ENCODE measurements around the gene NRL. TPM values are rescaled to one million over a fixed set of nuclear protein-coding genes. Genes with fewer than 3 reads are reported as not detected.
A peak's percentile ranks its signal among the peaks of the same experiment; 100 is the strongest.

NRL gene
- total and polyA plus RNA-seq, 10 of the 15 experiments (the other 5 are each of a cell fraction or from before 2014, with no cell fraction given): 0.11 to 4.4 (median 2.2) TPM

DNA sequence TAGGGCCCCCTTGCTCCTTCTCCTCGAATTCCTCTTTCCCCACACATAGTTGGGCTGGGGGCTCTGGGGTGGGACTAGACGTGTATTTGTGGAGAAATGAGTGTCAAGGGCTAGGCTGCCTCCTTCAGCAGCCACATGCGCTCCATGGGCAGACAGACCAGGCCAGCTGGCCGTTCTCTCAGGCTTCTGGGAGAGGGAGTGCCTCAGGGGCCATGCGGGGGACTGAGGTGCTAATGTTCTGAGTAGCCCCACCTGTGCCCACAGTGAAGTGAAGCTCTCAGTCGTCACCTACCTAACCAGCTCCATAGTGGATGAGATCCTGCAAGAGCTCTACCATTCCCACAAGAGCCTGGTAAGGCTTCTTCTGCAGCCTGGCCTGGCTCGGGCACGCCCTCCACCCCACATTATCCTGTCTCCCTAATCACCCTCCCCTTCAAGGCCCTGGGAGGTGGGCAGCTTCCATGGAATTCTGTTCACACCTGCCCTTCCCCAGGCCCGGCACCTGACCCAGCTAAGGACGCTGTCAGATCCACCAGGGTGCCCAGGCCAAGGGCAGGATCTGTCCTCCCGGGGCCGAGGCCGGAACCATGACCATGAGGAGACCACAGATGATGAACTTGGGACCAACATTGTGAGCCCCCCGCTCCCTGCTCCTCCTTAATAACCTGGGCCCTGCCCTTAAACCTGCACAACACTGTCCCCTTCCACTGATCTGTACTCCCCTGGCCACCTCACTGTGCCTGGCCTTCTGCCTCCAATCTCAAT is 52.4 kb downstream of the NRL start:
- ChIA-PET SMC1A (ENCODE audit: uncharacterized antibody, unreplicated experiment) (interaction anchor here (2.5 kb wide), 1 partner anchor 47 kb away, joined by 14 read pairs; no protein-coding TSS in a partner anchor), POLR2A (interaction anchor here (1.1 to 1.7 kb wide), 2 partner anchors 17 to 19 kb away, joined by 3 to 4 read pairs; no protein-coding TSS in a partner anchor), RAD21 (ENCODE audit: unreplicated experiment) (interaction anchor here (0.9 to 7.2 kb wide), 3 partner anchors 30 to 83 kb away, joined by 3 to 140 read pairs (median 3); partner anchors contain the start of gene PCK2), CTCF (interaction anchor here (1.0 to 2.7 kb wide), 7 partner anchors 10 to 46 kb away, joined by 3 to 23 read pairs (median 8); partner anchors contain the start of gene PCK2)
- Histone ChIP-seq H3K4me2 (ENCODE audit: control insufficient read depth, insufficient read depth) (no peak overlapping the region), H3K4me1 (ENCODE audit: control insufficient read depth, insufficient read depth, low read length) (no peaks in the 10 kb centered on the region), H3K36me3 (ENCODE audit: control insufficient read depth in 2 of 2, insufficient read depth in 2 of 2, low read length in 1 of 2) (no peaks in the 10 kb centered on the region), H2AFZ (ENCODE audit: control insufficient read depth, low read depth, low read length) (no peak overlapping the region), H4K20me1 (ENCODE audit: control insufficient read depth, insufficient read depth) (no peaks in the 10 kb centered on the region), H3K79me2 (ENCODE audit: control insufficient read depth, insufficient read depth, low read length) (no peaks in the 10 kb centered on the region), H3K9me3 (replicated peaks; ENCODE audit: control insufficient read depth, insufficient read depth, low read length) (no peaks in the 10 kb centered on the region), H3K27ac (ENCODE audit: control insufficient read depth, insufficient read depth) (no peak overlapping the region), H3K9ac (ENCODE audit: control insufficient read depth, insufficient read depth, low read length) (no peak overlapping the region), H3K4me3 (no peak overlapping the region), H3K27me3 (replicated peaks in 1 of 2; ENCODE audit: control insufficient read depth in 2 of 2, insufficient read depth in 2 of 2, low read length in 1 of 2) (peaks cover 0 to 2% of the 10 kb centered on the region in 2 experiments; a peak in 2 of 4 replicates)
- FAIRE-seq (no peak), ATAC-seq (no peak), DNase-seq (ENCODE audit: low read depth, low spot score) (no peak)
- no peak for TF ChIP-seq NFYA (IDR thresholded peaks at IDR 0.05; ENCODE audit: borderline replicate concordance, low read depth, low read length)
- BruUV-seq (replicated peaks): no TSS peak
- WGBS (ENCODE audit: insufficient coverage, insufficient replicate concordance, low lambda C conversion rate, missing lambda C conversion rate): 51% methylated on average over 14 of the region's 14 CpGs
- intact Hi-C loops (cut with micrococcal nuclease; ENCODE audit: unreplicated experiment): no loop called here
- in situ Hi-C loops (cut with MboI): no loop called here

DNA sequence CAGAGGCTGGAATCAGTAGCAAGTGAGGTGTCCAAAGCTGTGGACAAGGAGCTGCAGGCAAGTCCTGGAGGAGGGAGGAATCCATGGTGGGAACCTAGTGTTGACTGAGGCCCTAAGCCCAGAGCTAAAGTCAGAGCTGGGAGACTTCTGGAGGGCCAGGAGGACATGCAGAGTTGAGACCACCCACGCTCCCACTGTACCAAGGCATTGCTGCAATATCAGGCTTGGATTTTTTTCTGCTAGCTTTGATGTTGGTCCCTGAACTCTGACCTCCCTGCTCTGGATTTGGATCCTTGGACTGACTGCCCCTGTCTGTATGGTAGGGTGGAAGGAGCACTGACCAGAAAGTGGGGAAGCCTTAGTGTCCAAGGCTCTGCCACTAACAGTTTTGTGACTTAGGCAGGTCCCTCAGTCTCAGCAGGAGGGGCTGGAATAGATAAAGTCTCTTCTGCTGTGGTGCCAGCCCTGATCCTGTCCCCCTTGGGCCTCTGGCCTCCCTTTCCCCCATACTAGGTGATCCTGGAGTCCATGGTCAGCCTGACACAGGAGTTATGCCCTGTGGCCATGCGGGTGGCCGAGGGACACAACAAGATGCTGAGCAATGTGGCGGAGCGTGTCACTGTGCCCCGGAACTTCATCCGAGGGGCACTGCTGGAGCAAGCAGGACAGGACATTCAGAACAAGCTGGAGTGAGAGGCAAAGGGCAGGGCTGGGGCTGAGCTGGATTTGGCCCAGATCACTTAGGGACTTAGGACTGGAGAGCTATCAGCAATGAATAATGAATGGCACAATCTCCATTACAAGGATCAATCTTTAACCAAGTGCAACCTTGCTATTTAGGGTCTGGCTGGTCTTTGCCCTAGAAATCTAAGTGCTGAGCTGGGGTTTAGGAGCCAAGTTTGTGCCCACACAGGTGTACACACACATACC is 53.5 kb downstream of the NRL start:
- intact Hi-C loops (cut with micrococcal nuclease; ENCODE audit: unreplicated experiment) (no loop called here), in situ Hi-C loops (cut with MboI) (no loop called here)
- H3K9me3 ChIP-seq (replicated peaks; ENCODE audit: control insufficient read depth, insufficient read depth, low read length): no peaks in the 10 kb centered on the region
- ChIA-PET RAD21 (ENCODE audit: unreplicated experiment) (interaction anchor here (0.9 to 7.2 kb wide), 5 partner anchors 31 to 99 kb away, joined by 3 to 140 read pairs (median 3); partner anchors contain the start of genes IRF9 and PCK2), CTCF (interaction anchor here (1.0 to 2.7 kb wide), 7 partner anchors 9 to 47 kb away, joined by 3 to 23 read pairs (median 8); partner anchors contain the start of gene PCK2), SMC1A (ENCODE audit: uncharacterized antibody, unreplicated experiment) (interaction anchor here (0.6 to 2.5 kb wide), 6 partner anchors 9 to 77 kb away, joined by 3 to 14 read pairs (median 3); partner anchors contain the start of gene CARMIL3), POLR2A (interaction anchor here (0.9 to 1.7 kb wide), 3 partner anchors 18 to 20 kb away, joined by 3 to 4 read pairs (median 3); no protein-coding TSS in a partner anchor)
- no peak overlapping the region for H3K4me3 ChIP-seq
- no peak for ATAC-seq
- no peak overlapping the region for H3K27ac ChIP-seq (ENCODE audit: control insufficient read depth, insufficient read depth)
- no peaks in the 10 kb centered on the region for H4K20me1 ChIP-seq (ENCODE audit: control insufficient read depth, insufficient read depth)
- WGBS (ENCODE audit: insufficient coverage, insufficient replicate concordance, low lambda C conversion rate, missing lambda C conversion rate): 60% methylated on average over 7 of the region's 7 CpGs
- H3K9ac ChIP-seq (ENCODE audit: control insufficient read depth, insufficient read depth, low read length): no peak overlapping the region
- H3K27me3 ChIP-seq (replicated peaks in 1 of 2; ENCODE audit: control insufficient read depth in 2 of 2, insufficient read depth in 2 of 2, low read length in 1 of 2): no peaks in the 10 kb centered on the region; a peak in 2 of 4 replicates
- no peak for TF ChIP-seq EED (IDR thresholded peaks at IDR 0.05; ENCODE audit: low read depth)
- TF ChIP-seq HDGF (IDR thresholded peaks at IDR 0.05): no peak
- no peak for TF ChIP-seq STAT1 (conservative IDR thresholded peaks at IDR 0.05)
- TF ChIP-seq DPF2 (IDR thresholded peaks at IDR 0.05): no peak
- no peak for TF ChIP-seq BACH1 (IDR thresholded peaks at IDR 0.05; ENCODE audit: borderline replicate concordance)
- no peak for TF ChIP-seq IKZF1 (conservative IDR thresholded peaks at IDR 0.05)
- TF ChIP-seq, protein P1, sequence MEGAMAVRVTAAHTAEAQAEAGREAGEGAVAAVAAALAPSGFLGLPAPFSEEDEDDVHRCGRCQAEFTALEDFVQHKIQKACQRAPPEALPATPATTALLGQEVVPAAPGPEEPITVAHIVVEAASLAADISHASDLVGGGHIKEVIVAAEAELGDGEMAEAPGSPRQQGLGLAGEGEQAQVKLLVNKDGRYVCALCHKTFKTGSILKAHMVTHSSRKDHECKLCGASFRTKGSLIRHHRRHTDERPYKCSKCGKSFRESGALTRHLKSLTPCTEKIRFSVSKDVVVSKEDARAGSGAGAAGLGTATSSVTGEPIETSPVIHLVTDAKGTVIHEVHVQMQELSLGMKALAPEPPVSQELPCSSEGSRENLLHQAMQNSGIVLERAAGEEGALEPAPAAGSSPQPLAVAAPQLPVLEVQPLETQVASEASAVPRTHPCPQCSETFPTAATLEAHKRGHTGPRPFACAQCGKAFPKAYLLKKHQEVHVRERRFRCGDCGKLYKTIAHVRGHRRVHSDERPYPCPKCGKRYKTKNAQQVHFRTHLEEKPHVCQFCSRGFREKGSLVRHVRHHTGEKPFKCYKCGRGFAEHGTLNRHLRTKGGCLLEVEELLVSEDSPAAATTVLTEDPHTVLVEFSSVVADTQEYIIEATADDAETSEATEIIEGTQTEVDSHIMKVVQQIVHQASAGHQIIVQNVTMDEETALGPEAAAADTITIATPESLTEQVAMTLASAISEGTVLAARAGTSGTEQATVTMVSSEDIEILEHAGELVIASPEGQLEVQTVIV (IDR thresholded peaks at IDR 0.05; ENCODE audit: borderline replicate concordance, partially characterized antibody): peak; percentile 27
- no peak for TF ChIP-seq SMARCA5 (IDR thresholded peaks at IDR 0.05)
- H3K4me2 ChIP-seq (ENCODE audit: control insufficient read depth, insufficient read depth): no peak overlapping the region
- DNase-seq (ENCODE audit: low read depth, low spot score): no peak
- no TSS peak for BruUV-seq (replicated peaks)
- H3K4me1 ChIP-seq (ENCODE audit: control insufficient read depth, insufficient read depth, low read length): no peaks in the 10 kb centered on the region
- no peaks in the 10 kb centered on the region for H3K79me2 ChIP-seq (ENCODE audit: control insufficient read depth, insufficient read depth, low read length)
- H3K36me3 ChIP-seq (ENCODE audit: control insufficient read depth in 2 of 2, insufficient read depth in 2 of 2, low read length in 1 of 2): no peaks in the 10 kb centered on the region
- H2AFZ ChIP-seq (ENCODE audit: control insufficient read depth, low read depth, low read length): no peak overlapping the region
- no peak for FAIRE-seq

Measured in GM12878 (cell line).